Vagina (tissue), 2 donors: ENCODE results near the gene EIF1. TPM values are rescaled to one million over a fixed set of nuclear protein-coding genes. Genes with fewer than 3 reads are reported as not detected.
"Not testable (repeated sequence)": the region's sequence is repeated elsewhere in the genome, so short reads cannot be mapped to it uniquely, and the experiment has no call there.

Experiments used
- DNase-seq, 2 donors: peaks; one replicate each; pipeline ENCODE4 v3.0.0-alpha.2; 2017; ENCODE audit errors: extremely low spot score in 2 of 2
- H3K27ac ChIP-seq: fragments of 200-600 bp; sonication (generic); one replicate; pipeline ENCODE4 v1.5.1; 2019
- H3K27me3 ChIP-seq: fragments of 200-600 bp; sonication (generic); one replicate; pipeline ENCODE4 v1.5.1; 2019
- H3K36me3 ChIP-seq, 2 donors: fragments of 200-600 bp; sonication (generic); one replicate each; pipeline ENCODE4 v1.5.1; 2017 to 2019
- H3K4me1 ChIP-seq: fragments of 200-600 bp; sonication (generic); one replicate; pipeline ENCODE4 v1.5.1; 2019
- H3K4me3 ChIP-seq, 2 donors: fragments of 200-600 bp; sonication (generic); 1 replicate in 1 of 2; 2 replicates in 1 of 2; pipeline ENCODE4 v1.5.1; 2016 to 2019
- H3K9me3 ChIP-seq: fragments of 200-600 bp; sonication (generic); one replicate; pipeline ENCODE4 v1.5.1; 2019
- CTCF ChIP-seq, 3 experiments: fragments of 450-650 bp in 2 of 3; fragments of 200-600 bp in 1 of 3; sonication (generic) in 1 of 3; IDR thresholded peaks; one replicate each; pipeline ENCODE4 v1.5.1; 2017 to 2019; ENCODE audit warnings: antibody characterized with exemption in 3 of 3, mild to moderate bottlenecking in 2 of 3, moderate library complexity in 2 of 3
- POLR2A ChIP-seq, 2 donors: fragments of 450-650 bp; IDR thresholded peaks; one replicate each; pipeline ENCODE4 v1.6.1; 2017; ENCODE audit warnings: antibody characterized with exemption in 2 of 2, mild to moderate bottlenecking in 2 of 2, moderate library complexity in 2 of 2
- POLR2AphosphoS5 ChIP-seq, 2 donors: sonication (generic); formaldehyde crosslinking; IDR thresholded peaks; one replicate each; pipeline ENCODE4 v1.9.0; 2017; ENCODE audit warnings: antibody characterized with exemption in 2 of 2, mild to moderate bottlenecking in 2 of 2, low read depth in 1 of 2; ENCODE audit not compliant: insufficient read depth in 1 of 2
- intact Hi-C: fragments of 100-400 bp; cut with DNase I; formaldehyde crosslinking; loops from one replicate; pipeline ENCODE4 v1.15.1; 2023
- total RNA-seq: library from RNA; depleted of rRNA; stranded (reverse); fragments of >200 nt; gene quantifications from one replicate; pipeline ENCODE4 v1.2.3, GENCODE V29; 2016

The EIF1 gene
- total RNA-seq, 1 donor from 2014 or later = 204 TPM

GRCh38 chr17:41666237-41666641, 22.4 kb upstream of the EIF1 start:
- TF ChIP-seq POLR2AphosphoS5 (IDR thresholded peaks at IDR 0.05; ENCODE audit: insufficient read depth in 1 of 2, low read depth in 1 of 2) (no peak), POLR2A (IDR thresholded peaks at IDR 0.05) (no peak), CTCF (IDR thresholded peaks at IDR 0.05) (peak in 1 of 3 experiments; percentile 27)
- Histone ChIP-seq H3K36me3 (no peaks in the 10 kb centered on the region), H3K27me3 (no peaks in the 10 kb centered on the region), H3K27ac (peak overlapping the region; percentile 97), H3K9me3 (no peaks in the 10 kb centered on the region), H3K4me3 (peak overlapping the region; percentile 52 to 62), H3K4me1 (peaks cover 41% of the 10 kb centered on the region)
- intact Hi-C loops = no loop called here
- peak in 1 of 2 donors; percentile 88 for DNase-seq

- H3K27ac ChIP-seq = peak overlapping the region; percentile 97
- H3K27me3 ChIP-seq = no peaks in the 10 kb centered on the region
- H3K36me3 ChIP-seq = no peaks in the 10 kb centered on the region
- peak overlapping the region; percentile 52 to 62 for H3K4me3 ChIP-seq
- no peaks in the 10 kb centered on the region for H3K9me3 ChIP-seq
- peak in 1 of 2 donors; percentile 90 for DNase-seq
- intact Hi-C loops = no loop called here
- peaks cover 41% of the 10 kb centered on the region for H3K4me1 ChIP-seq
- TF ChIP-seq CTCF (IDR thresholded peaks at IDR 0.05) = peak; percentile 95 to 99 (median 98)
- TF ChIP-seq POLR2A (IDR thresholded peaks at IDR 0.05) = no peak
- peak in 1 of 2 donors; percentile 43 for TF ChIP-seq POLR2AphosphoS5 (IDR thresholded peaks at IDR 0.05; ENCODE audit: insufficient read depth in 1 of 2, low read depth in 1 of 2)
Observed at GRCh38 chr17:41666708-41667279, 21.9 kb upstream of the EIF1 start.

- no peaks in the 10 kb centered on the region for H3K36me3 ChIP-seq
- intact Hi-C loops = no loop called here
- no peak for TF ChIP-seq CTCF (IDR thresholded peaks at IDR 0.05)
- no peak for TF ChIP-seq POLR2AphosphoS5 (IDR thresholded peaks at IDR 0.05; ENCODE audit: insufficient read depth in 1 of 2, low read depth in 1 of 2)
- TF ChIP-seq POLR2A (IDR thresholded peaks at IDR 0.05) = no peak
- no peak for DNase-seq
- peak overlapping the region in 1 of 2 donors; percentile 52 for H3K4me3 ChIP-seq
- H3K27ac ChIP-seq = peak overlapping the region; percentile 97
- H3K27me3 ChIP-seq = no peaks in the 10 kb centered on the region
- H3K4me1 ChIP-seq = peaks cover 41% of the 10 kb centered on the region
- no peaks in the 10 kb centered on the region for H3K9me3 ChIP-seq
Observed at GRCh38 chr17:41667280-41668041, 21.2 kb upstream of the EIF1 start.

- TF ChIP-seq POLR2A (IDR thresholded peaks at IDR 0.05) (no peak), CTCF (IDR thresholded peaks at IDR 0.05) (no peak), POLR2AphosphoS5 (IDR thresholded peaks at IDR 0.05; ENCODE audit: insufficient read depth in 1 of 2, low read depth in 1 of 2) (no peak)
- Histone ChIP-seq H3K9me3 (no peaks in the 10 kb centered on the region), H3K4me1 (peaks cover 12% of the 10 kb centered on the region), H3K27me3 (no peaks in the 10 kb centered on the region), H3K36me3 (no peaks in the 10 kb centered on the region), H3K27ac (no peak overlapping the region), H3K4me3 (no peak overlapping the region)
- intact Hi-C loops = no loop called here
- no peak for DNase-seq
Observed at GRCh38 chr17:41672153-41672552, 16.5 kb upstream of the EIF1 start.

GRCh38 chr17:41675157-41676057, 13.3 kb upstream of the EIF1 start:
- H3K27ac ChIP-seq, intact Hi-C loops, DNase-seq: not testable (repeated sequence)

More at GRCh38 chr17:41675157-41676057, 13.3 kb upstream of the EIF1 start:
- H3K36me3 ChIP-seq, H3K4me1 ChIP-seq, H3K4me3 ChIP-seq, H3K9me3 ChIP-seq, H3K27me3 ChIP-seq: not testable (repeated sequence)
